ENCODE data around the gene RPS15.

Gene RPS15

GRCh38 chr19:1420590-1420989 is 17.6 kb upstream of the RPS15 start:
- no peak for DNase-seq

GRCh38 chr19:1421218-1421957 is 16.8 kb upstream of the RPS15 start:
- no peak for DNase-seq

GRCh38 chr19:1421958-1422305 is 16.3 kb upstream of the RPS15 start:
- DNase-seq: no peak

- DNase-seq: no peak
These were observed 15.8 kb upstream of the RPS15 start for GRCh38 chr19:1422360-1422759.

GRCh38 chr19:1422943-1423342 is 15.3 kb upstream of the RPS15 start:
- no peak for DNase-seq

GRCh38 chr19:1423436-1424191 is 14.6 kb upstream of the RPS15 start:
- DNase-seq: no peak

GRCh38 chr19:1424192-1424955 is 13.8 kb upstream of the RPS15 start:
- DNase-seq: no peak

- no peak for DNase-seq
These were observed 12.9 kb upstream of the RPS15 start for GRCh38 chr19:1425102-1425837.

- no peak for DNase-seq
These were observed 12.3 kb upstream of the RPS15 start for GRCh38 chr19:1425902-1426301.

GRCh38 chr19:1426736-1427135 is 11.5 kb upstream of the RPS15 start:
- DNase-seq: no peak

- no peak for DNase-seq
These were observed 10.8 kb upstream of the RPS15 start for GRCh38 chr19:1427221-1427920.

- DNase-seq: no peak
These were observed 9.3 kb upstream of the RPS15 start for GRCh38 chr19:1428738-1429391.

- DNase-seq: no peak
These were observed 8.4 kb upstream of the RPS15 start for GRCh38 chr19:1429750-1430149.

GRCh38 chr19:1430246-1430645 is 8.0 kb upstream of the RPS15 start:
- DNase-seq: no peak

GRCh38 chr19:1431759-1432506 is 6.3 kb upstream of the RPS15 start:
- DNase-seq: no peak

GRCh38 chr19:1432507-1432887 is 5.7 kb upstream of the RPS15 start:
- no peak for DNase-seq

GRCh38 chr19:1433119-1434039 is 4.8 kb upstream of the RPS15 start:
- DNase-seq: no peak

GRCh38 chr19:1434040-1434366 is 4.2 kb upstream of the RPS15 start:
- DNase-seq: no peak

GRCh38 chr19:1434577-1435060 is 3.6 kb upstream of the RPS15 start:
- no peak for DNase-seq

- no peak for DNase-seq
These were observed 2.7 kb upstream of the RPS15 start for GRCh38 chr19:1435378-1435989.

Data from CD4-positive, alpha-beta T cell treated with Interleukin-15 for 1 hour (primary cell).